HepG2 (cell line): ENCODE data around the gene ACTA2. TPM values are rescaled to one million over a fixed set of nuclear protein-coding genes. Genes with fewer than 3 reads are reported as not detected.

Source experiments
- ATAC-seq: fragments of 200-7000 bp; cut with Tn5 transposase; 3 replicates; pipeline ENCODE4 v1.9.1; 2020; ENCODE audit warnings: mild to moderate bottlenecking, moderate library complexity
- BruUV-seq: library from RNA; stranded (reverse); fragments of 400-500 nt; replicated peaks from 2 replicates; lab custom pipeline; 2021; lab: Mats Ljungman, UMichigan
- CTCF ChIA-PET: fragments of 300-600 bp; formaldehyde crosslinking; extraction: SDS; loops from one replicate; lab custom pipeline; 2021; ENCODE audit warnings: low total read pairs, inconsistent platforms, low intra/inter-chr PET ratio; lab: Yijun Ruan, JAX
- POLR2A ChIA-PET: fragments of 350-600 bp; sonication (Branson Sonifier 250); formaldehyde crosslinking; loops from one replicate; lab custom pipeline; 2020; ENCODE audit warnings: antibody characterized with exemption, inconsistent platforms; lab: Yijun Ruan, JAX
- DNase-seq: peaks from one replicate; pipeline ENCODE4 v3.0.0-alpha.2; 2015; ENCODE audit warnings: low spot score
- FAIRE-seq: peaks from 3 replicates; lab custom pipeline; 2011; peaks lifted over from hg19 to GRCh38; lab: Jason Lieb, UNC
- H2AFZ ChIP-seq: one replicate; pipeline ENCODE4 v1.6.1; 2011; ENCODE audit warnings: low read length, inconsistent platforms
- H3K27ac ChIP-seq: fragments of 300-600 bp; 3 replicates; pipeline ENCODE4 v1.8.0; 2011; ENCODE audit warnings: mixed run types, mild to moderate bottlenecking, mixed read lengths, low read length, inconsistent platforms; ENCODE audit not compliant: insufficient read depth; ENCODE audit errors: extremely low read length
- H3K27me3 ChIP-seq, 2 experiments: fragments of 200-600 bp in 1 of 2; 2 replicates in 1 of 2; 3 replicates in 1 of 2; pipeline versions ENCODE4 v1.6.0 to v1.8.0; 2011; ENCODE audit warnings: low read length in 2 of 2, mild to moderate bottlenecking in 2 of 2, moderate library complexity in 2 of 2, inconsistent platforms in 1 of 2; ENCODE audit not compliant: insufficient read depth in 2 of 2, control insufficient read depth in 1 of 2
- H3K36me3 ChIP-seq, 2 experiments: fragments of 200-600 bp in 1 of 2; replicated peaks in 1 of 2; 2 replicates in 1 of 2; 3 replicates in 1 of 2; pipeline versions ENCODE4 v1.5.1 to v1.8.0; 2011; ENCODE audit warnings: low read length in 2 of 2, inconsistent platforms in 1 of 2; ENCODE audit not compliant: insufficient read depth in 2 of 2, control insufficient read depth in 1 of 2
- H3K4me1 ChIP-seq: 2 replicates; pipeline ENCODE4 v1.5.1; 2012; ENCODE audit warnings: low read length, inconsistent platforms; ENCODE audit not compliant: insufficient read depth
- H3K4me2 ChIP-seq: 2 replicates; pipeline ENCODE4 v1.6.0; 2011; ENCODE audit warnings: low read depth, low read length, inconsistent platforms
- H3K4me3 ChIP-seq, 3 experiments: fragments of 200-600 bp in 1 of 3; sonication (generic), shearing (Covaris generic) in 1 of 3; replicated peaks in 1 of 3; 2 replicates each; pipeline ENCODE4 v1.5.1; 2011 to 2016; ENCODE audit warnings: low read length in 3 of 3, inconsistent platforms in 2 of 3, low read depth in 2 of 3, mild to moderate bottlenecking in 2 of 3, control low read depth in 1 of 3, mixed read lengths in 1 of 3; ENCODE audit not compliant: insufficient read depth in 1 of 3
- H3K79me2 ChIP-seq: one replicate; pipeline ENCODE4 v1.6.1; 2011; ENCODE audit warnings: low read length, inconsistent platforms; ENCODE audit not compliant: insufficient read depth
- H3K9ac ChIP-seq: 2 replicates; pipeline ENCODE4 v1.6.0; 2011; ENCODE audit warnings: mild to moderate bottlenecking, low read depth, low read length, inconsistent platforms; ENCODE audit not compliant: insufficient read depth
- H3K9me3 ChIP-seq: 2 replicates; pipeline ENCODE4 v1.5.1; 2012; ENCODE audit warnings: mild to moderate bottlenecking, low read length
- H4K20me1 ChIP-seq: 2 replicates; pipeline ENCODE4 v1.6.0; 2011; ENCODE audit warnings: inconsistent platforms, mild to moderate bottlenecking, low read length, moderate library complexity; ENCODE audit not compliant: insufficient read depth
- CHD2 ChIP-seq: IDR thresholded peaks from 2 replicates; pipeline ENCODE4 v1.6.1; 2011; ENCODE audit warnings: low read depth, low read length, improper control_type of control experiment
- ETV5 ChIP-seq: IDR thresholded peaks from 2 replicates; pipeline ENCODE4 v1.6.1; 2018; ENCODE audit warnings: missing biosample characterization, missing genetic modification reagents, inconsistent platforms, borderline replicate concordance
- GMEB1 ChIP-seq: sonication (generic); formaldehyde crosslinking; IDR thresholded peaks from 2 replicates; pipeline ENCODE4 v1.5.1; 2020; ENCODE audit warnings: missing genetic modification reagents, mild to moderate bottlenecking, borderline replicate concordance
- HNRNPH1 ChIP-seq: fragments of 200-400 bp; formaldehyde crosslinking; optimal IDR thresholded peaks from 2 replicates; pipeline ENCODE3; 2017; ENCODE audit warnings: mild to moderate bottlenecking, low read depth, low read length
- HNRNPK ChIP-seq: fragments of 200-400 bp; formaldehyde crosslinking; IDR thresholded peaks from 2 replicates; pipeline ENCODE4 v1.6.1; 2018; ENCODE audit warnings: low read length, low read depth, moderate library complexity, mild to moderate bottlenecking; ENCODE audit not compliant: poor library complexity, severe bottlenecking
- ISL2 ChIP-seq: sonication (generic); formaldehyde crosslinking; IDR thresholded peaks from 2 replicates; pipeline ENCODE4 v1.5.0; 2020; ENCODE audit warnings: missing genetic modification reagents
- KDM4B ChIP-seq: sonication (generic); formaldehyde crosslinking; IDR thresholded peaks from 2 replicates; pipeline ENCODE4 v1.4.0; 2020; ENCODE audit warnings: missing genetic modification reagents
- KLF16 ChIP-seq, 2 experiments: sonication (generic) in 1 of 2; formaldehyde crosslinking in 1 of 2; IDR thresholded peaks; 2 replicates each; pipeline versions ENCODE4 v1.6.1 to v1.8.0; 2016 to 2023; ENCODE audit warnings: missing genetic modification reagents in 2 of 2, missing compliant biosample characterization in 1 of 2
- MAF1 ChIP-seq: sonication (generic); formaldehyde crosslinking; IDR thresholded peaks from 2 replicates; pipeline ENCODE4 v1.5.0; 2020; ENCODE audit warnings: missing genetic modification reagents, borderline replicate concordance
- MTA1 ChIP-seq: sonication (generic); formaldehyde crosslinking; IDR thresholded peaks from 2 replicates; pipeline ENCODE4 v1.4.0; 2020; ENCODE audit warnings: missing genetic modification reagents, mild to moderate bottlenecking, borderline replicate concordance
- NCOA5 ChIP-seq: sonication (generic); formaldehyde crosslinking; IDR thresholded peaks from 2 replicates; pipeline ENCODE4 v1.4.0; 2020; ENCODE audit warnings: missing genetic modification reagents
- NKX3-1 ChIP-seq: sonication (generic); formaldehyde crosslinking; IDR thresholded peaks from 2 replicates; pipeline ENCODE4 v1.5.0; 2020; ENCODE audit warnings: missing genetic modification reagents
- PHF8 ChIP-seq: sonication (generic); formaldehyde crosslinking; IDR thresholded peaks from 2 replicates; pipeline ENCODE4 v1.5.0; 2020; ENCODE audit warnings: missing genetic modification reagents
- SP1 ChIP-seq, 2 experiments: fragments of 450-650 bp in 1 of 2; sonication (generic) in 1 of 2; formaldehyde crosslinking in 1 of 2; IDR thresholded peaks; 2 replicates each; pipeline versions ENCODE4 v1.4.0 to v1.6.1; 2016 to 2020; ENCODE audit warnings: missing genetic modification reagents in 1 of 2
- U2AF1 ChIP-seq: fragments of 200-400 bp; formaldehyde crosslinking; optimal IDR thresholded peaks from 2 replicates; pipeline ENCODE3; 2017; ENCODE audit warnings: mild to moderate bottlenecking, low read depth, low read length
- WIZ ChIP-seq: sonication (generic); formaldehyde crosslinking; IDR thresholded peaks from 2 replicates; pipeline ENCODE4 v1.5.1; 2020; ENCODE audit warnings: mild to moderate bottlenecking, missing genetic modification reagents
- ZNF143 ChIP-seq: sonication (generic); formaldehyde crosslinking; IDR thresholded peaks from 2 replicates; pipeline ENCODE4 v1.4.0; 2020; ENCODE audit warnings: missing genetic modification reagents
- ZNF44 ChIP-seq: sonication (generic); formaldehyde crosslinking; IDR thresholded peaks from 2 replicates; pipeline ENCODE4 v1.5.1; 2020; ENCODE audit warnings: mild to moderate bottlenecking, missing genetic modification reagents
- ZNF530 ChIP-seq: sonication (generic); formaldehyde crosslinking; IDR thresholded peaks from 2 replicates; pipeline ENCODE4 v1.5.0; 2020; ENCODE audit warnings: low read depth, mild to moderate bottlenecking, missing genetic modification reagents
- WGBS: methylation state at CpG from one replicate; pipeline ENCODE4 v1.1.6; 2017; ENCODE audit warnings: low lambda C conversion rate; 5-methylcytosine and 5-hydroxymethylcytosine counted together
- in situ Hi-C: cut with HindIII; loops from 2 replicates; pipeline ENCODE4 v1.10.0; 2017; ENCODE audit warnings: low pct_unique_long_range_greater_than_20kb; ENCODE audit not compliant: extremely low pct_ligation_motif_present
- intact Hi-C: fragments of 100-400 bp; cut with micrococcal nuclease; formaldehyde crosslinking; loops from one replicate; pipeline ENCODE4 v1.10.0; 2022; ENCODE audit not compliant: unreplicated experiment
- polyA plus RNA-seq, 8 experiments: library from polyadenylated mRNA; depleted of rRNA in 3 of 8; stranded (reverse) in 7 of 8; unstranded in 1 of 8; fragments of >200 nt; fragmentation: Illumina TruSeq in 4 of 8; extraction: Trizol in 4 of 8; gene quantifications; 2 replicates each; pipeline versions ENCODE4 v1.2.1 to v1.2.3, GENCODE V29; 2011 to 2016; ENCODE audit warnings: low read depth in 4 of 8, missing spikeins in 1 of 8, mixed read lengths in 1 of 8; ENCODE audit not compliant: insufficient read depth in 1 of 8
- total RNA-seq, 5 experiments: library from RNA; depleted of rRNA; stranded (reverse); fragments of >200 nt; fragmentation: Illumina TruSeq; extraction: Trizol; gene quantifications; 2 replicates each; pipeline ENCODE4 v1.2.3, GENCODE V29; 2016; ENCODE audit warnings: low read depth in 1 of 5

The ACTA2 gene
- total and polyA plus RNA-seq, 2 of the 13 experiments (the other 11 are each of a cell fraction or from before 2014, with no cell fraction given): 21.8 to 59.9 TPM

GRCh38 chr10:88966797-88967196 is 14.2 kb upstream of the ACTA2 start (continued):
- no peak for TF ChIP-seq WIZ (CRISPR knock-in tag)
- no peak for TF ChIP-seq PHF8 (CRISPR knock-in tag)
- TF ChIP-seq ISL2 (CRISPR knock-in tag): no peak
- TF ChIP-seq U2AF1: no peak
- no peak for TF ChIP-seq HNRNPH1

GRCh38 chr10:88964869-88965415 is 12.4 kb upstream of the ACTA2 start:
- Histone ChIP-seq H3K9me3 (no peaks in the 10 kb centered on the region), H3K79me2 (no peaks in the 10 kb centered on the region)
- TF ChIP-seq SP1 (IDR thresholded peaks at IDR 0.05) (no peak), SP1 (CRISPR knock-in tag; IDR thresholded peaks at IDR 0.05) (no peak), ETV5 (no peak), ZNF44 (CRISPR knock-in tag) (no peak), CHD2 (no peak), KDM4B (CRISPR knock-in tag) (no peak), NKX3-1 (CRISPR knock-in tag) (no peak), MAF1 (CRISPR knock-in tag) (no peak), GMEB1 (CRISPR knock-in tag) (no peak), NCOA5 (no peak), HNRNPK (no peak), MTA1 (CRISPR knock-in tag) (no peak), ZNF530 (CRISPR knock-in tag) (no peak), KLF16 (CRISPR knock-in tag; IDR thresholded peaks at IDR 0.05) (no peak), ZNF143 (CRISPR knock-in tag) (no peak)
- TF ChIP-seq, all 625 proteins: peak for 0
- H3K4me1 ChIP-seq: no peaks in the 10 kb centered on the region
- ATAC-seq (no peak), DNase-seq (no peak), FAIRE-seq (no peak)
- H4K20me1 ChIP-seq: no peaks in the 10 kb centered on the region
- no peak overlapping the region for H3K4me2 ChIP-seq
- ChIA-PET POLR2A (no interaction called here), CTCF (no interaction called here)
- 88% methylated on average over 3 of the region's 3 CpGs for WGBS
- no peak overlapping the region for H3K4me3 ChIP-seq
- intact Hi-C loops: no loop called here
- H2AFZ ChIP-seq: no peak overlapping the region
- in situ Hi-C loops: no loop called here
- no TSS peak for BruUV-seq
- no peak overlapping the region for H3K9ac ChIP-seq
- no peaks in the 10 kb centered on the region for H3K27me3 ChIP-seq
- H3K36me3 ChIP-seq: no peaks in the 10 kb centered on the region
- H3K27ac ChIP-seq: no peak overlapping the region
